ENCODE measurements around the gene BYSL. TPM values are rescaled to one million over a fixed set of nuclear protein-coding genes. Genes with fewer than 3 reads are reported as not detected.

Gene BYSL
- polyA plus RNA-seq, 4 donors: 3.8 to 16.1 (median 9.4) TPM

DNA sequence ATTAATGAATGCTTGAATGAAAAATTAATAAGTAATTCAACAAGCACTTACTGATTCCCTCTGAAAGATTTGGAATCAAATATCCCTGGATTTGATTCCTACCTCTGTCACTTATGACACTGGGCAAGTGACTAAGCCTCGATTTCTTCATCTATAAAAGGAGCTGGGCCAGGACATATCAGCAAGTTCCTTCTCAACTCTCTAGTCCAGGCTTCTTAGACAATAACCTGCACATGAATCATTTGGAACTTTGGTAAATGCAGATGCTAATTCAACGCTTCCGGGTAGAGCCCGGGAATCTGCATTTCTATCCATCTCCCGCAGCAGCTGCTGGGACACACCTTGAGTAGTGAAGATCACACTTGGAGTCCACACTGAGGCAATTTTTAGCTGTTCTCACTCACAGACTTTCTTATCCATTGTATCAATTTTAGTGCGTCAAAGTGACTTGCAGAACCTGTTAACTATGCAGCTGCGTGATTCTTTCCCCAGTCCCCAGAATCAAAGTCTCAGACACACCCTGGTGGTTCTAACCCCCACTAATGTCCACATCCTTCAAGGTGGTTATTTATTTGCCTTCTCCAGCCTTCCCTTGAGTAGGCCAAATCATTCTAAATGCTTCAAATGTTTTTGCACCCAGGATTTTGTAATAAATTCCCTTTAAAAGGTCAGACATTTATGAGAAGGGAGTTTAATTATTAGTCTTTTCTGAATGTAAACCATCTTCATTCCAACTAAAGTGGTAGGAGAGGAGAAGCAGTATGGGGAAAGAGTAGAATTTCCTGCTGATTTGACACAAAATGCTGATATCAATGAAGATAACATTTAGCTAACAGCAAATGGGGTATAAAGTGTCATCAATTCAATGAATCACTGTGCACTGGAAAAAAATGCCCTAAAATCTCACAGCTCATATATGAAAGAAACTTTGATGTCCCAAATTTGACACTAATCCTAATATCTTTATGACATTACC, 46.3 kb downstream of the BYSL start:
- Histone ChIP-seq H3K4me1 (ENCODE audit: control insufficient read depth in 3 of 3, insufficient read depth in 2 of 3, low read depth in 1 of 3, low read length in 2 of 3) (no peaks in the 10 kb centered on the region), H3K36me3 (ENCODE audit: control insufficient read depth in 3 of 3, insufficient read depth in 2 of 3, low read depth in 1 of 3, low read length in 3 of 3) (no peaks in the 10 kb centered on the region), H3K27me3 (ENCODE audit: control insufficient read depth in 3 of 3, insufficient read depth in 3 of 3, low read length in 3 of 3) (no peaks in the 10 kb centered on the region), H3K9me3 (ENCODE audit: control insufficient read depth in 2 of 2, insufficient read depth in 1 of 2, low read depth in 1 of 2, low read length in 1 of 2) (no peaks in the 10 kb centered on the region), H3K27ac (ENCODE audit: low read depth in 1 of 3, low read length in 2 of 3) (no peak overlapping the region), H3K4me3 (ENCODE audit: low read depth in 1 of 3, low read length in 3 of 3) (no peak overlapping the region)
- DNase-seq: peak; percentile 42 to 58
- WGBS, 3 donors: 17 to 63% (median 37%) methylated on average over 7 of the region's 7 CpGs
- FAIRE-seq: no peak

DNA sequence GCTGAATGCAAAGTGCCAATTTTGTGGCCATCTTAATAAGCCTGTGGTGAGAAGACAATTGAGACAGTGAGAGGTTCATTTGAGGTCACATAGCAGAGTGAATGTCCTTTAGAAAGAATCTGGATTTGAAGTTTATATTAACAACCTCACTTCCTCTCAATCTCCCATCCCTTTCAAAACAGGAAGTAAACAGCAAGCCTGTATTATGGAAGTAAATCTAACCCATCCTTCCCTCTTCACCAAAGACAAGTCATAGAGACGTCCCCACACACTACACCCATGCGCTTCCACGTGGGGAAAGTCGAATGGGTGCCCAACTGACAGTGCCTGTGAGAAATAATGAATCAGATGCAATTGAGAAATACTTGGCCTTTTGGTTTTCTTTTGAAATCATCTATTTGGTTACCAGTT, 49.1 kb downstream of the BYSL start:
- Histone ChIP-seq H3K36me3 (ENCODE audit: control insufficient read depth in 3 of 3, insufficient read depth in 2 of 3, low read depth in 1 of 3, low read length in 3 of 3) (no peaks in the 10 kb centered on the region), H3K27me3 (ENCODE audit: control insufficient read depth in 3 of 3, insufficient read depth in 3 of 3, low read length in 3 of 3) (no peaks in the 10 kb centered on the region), H3K4me3 (ENCODE audit: low read depth in 1 of 3, low read length in 3 of 3) (no peak overlapping the region), H3K27ac (ENCODE audit: low read depth in 1 of 3, low read length in 2 of 3) (no peak overlapping the region), H3K9me3 (ENCODE audit: control insufficient read depth in 2 of 2, insufficient read depth in 1 of 2, low read depth in 1 of 2, low read length in 1 of 2) (no peaks in the 10 kb centered on the region), H3K4me1 (ENCODE audit: control insufficient read depth in 3 of 3, insufficient read depth in 2 of 3, low read depth in 1 of 3, low read length in 2 of 3) (no peaks in the 10 kb centered on the region)
- FAIRE-seq: no peak
- 38 to 74% (median 66%) methylated on average over 4 of the region's 4 CpGs for WGBS, 3 donors
- no peak for DNase-seq

DNA sequence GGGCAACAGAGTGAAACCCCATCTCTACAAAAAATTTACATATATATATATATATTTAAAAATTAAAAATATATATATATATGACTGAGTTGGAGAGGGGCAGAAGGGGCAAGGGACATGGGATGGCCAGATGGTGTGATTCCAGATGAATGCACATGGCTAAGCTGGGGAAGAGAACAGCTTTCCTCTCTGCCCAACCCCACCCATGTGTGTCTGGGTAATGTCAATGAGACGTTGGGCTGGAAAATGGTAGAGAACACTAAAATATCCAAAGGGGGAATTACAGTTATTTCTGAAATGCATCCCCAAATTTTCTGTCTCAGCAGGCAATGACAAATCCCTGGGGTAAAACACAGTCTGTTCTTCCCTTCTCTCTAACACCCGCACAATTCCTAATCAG, 51.5 kb downstream of the BYSL start:
- Histone ChIP-seq H3K9me3 (ENCODE audit: control insufficient read depth in 2 of 2, insufficient read depth in 1 of 2, low read depth in 1 of 2, low read length in 1 of 2) (no peaks in the 10 kb centered on the region), H3K4me3 (ENCODE audit: low read depth in 1 of 3, low read length in 3 of 3) (no peak overlapping the region), H3K27ac (ENCODE audit: low read depth in 1 of 3, low read length in 2 of 3) (no peak overlapping the region), H3K36me3 (ENCODE audit: control insufficient read depth in 3 of 3, insufficient read depth in 2 of 3, low read depth in 1 of 3, low read length in 3 of 3) (no peaks in the 10 kb centered on the region), H3K27me3 (ENCODE audit: control insufficient read depth in 3 of 3, insufficient read depth in 3 of 3, low read length in 3 of 3) (no peaks in the 10 kb centered on the region), H3K4me1 (ENCODE audit: control insufficient read depth in 3 of 3, insufficient read depth in 2 of 3, low read depth in 1 of 3, low read length in 2 of 3) (no peaks in the 10 kb centered on the region)
- FAIRE-seq (no peak), DNase-seq (no peak)
- 66 to 85% (median 70%) methylated on average over 2 of the region's 2 CpGs for WGBS, 3 donors

DNA sequence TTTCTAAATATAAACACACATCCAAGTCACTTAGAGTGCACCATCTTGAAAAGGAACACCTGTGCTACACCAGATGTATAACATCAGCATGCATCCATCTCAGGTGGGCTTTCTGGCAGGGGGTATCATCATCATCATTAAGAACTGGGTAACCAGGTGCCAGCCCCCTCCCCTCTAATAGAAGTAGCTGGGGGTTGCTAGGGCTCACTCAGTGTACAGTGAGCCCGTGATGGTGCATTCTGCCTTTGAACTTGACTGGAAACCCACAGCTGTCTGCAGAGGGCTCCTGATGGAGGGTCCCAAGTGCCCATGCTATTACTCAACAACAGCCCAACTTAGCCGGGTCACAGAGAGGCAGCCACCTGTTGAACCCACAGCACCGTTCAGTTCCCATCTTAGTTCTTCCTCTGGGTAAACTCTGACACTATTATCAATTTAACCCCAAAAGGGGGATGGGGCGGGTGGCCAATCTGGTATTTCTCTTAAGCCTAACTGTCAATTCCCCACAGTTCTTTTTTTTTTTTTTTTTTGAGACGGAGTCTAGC, 53.1 kb downstream of the BYSL start:
- Histone ChIP-seq H3K27ac (ENCODE audit: low read depth in 1 of 3, low read length in 2 of 3) (no peak overlapping the region), H3K4me3 (ENCODE audit: low read depth in 1 of 3, low read length in 3 of 3) (no peak overlapping the region), H3K9me3 (ENCODE audit: control insufficient read depth in 2 of 2, insufficient read depth in 1 of 2, low read depth in 1 of 2, low read length in 1 of 2) (no peaks in the 10 kb centered on the region), H3K27me3 (ENCODE audit: control insufficient read depth in 3 of 3, insufficient read depth in 3 of 3, low read length in 3 of 3) (no peaks in the 10 kb centered on the region), H3K4me1 (ENCODE audit: control insufficient read depth in 3 of 3, insufficient read depth in 2 of 3, low read depth in 1 of 3, low read length in 2 of 3) (no peaks in the 10 kb centered on the region), H3K36me3 (ENCODE audit: control insufficient read depth in 3 of 3, insufficient read depth in 2 of 3, low read depth in 1 of 3, low read length in 3 of 3) (no peaks in the 10 kb centered on the region)
- 85 to 96% (median 93%) methylated on average over 5 of the region's 5 CpGs for WGBS, 3 donors
- no peak for FAIRE-seq
- DNase-seq: no peak

DNA sequence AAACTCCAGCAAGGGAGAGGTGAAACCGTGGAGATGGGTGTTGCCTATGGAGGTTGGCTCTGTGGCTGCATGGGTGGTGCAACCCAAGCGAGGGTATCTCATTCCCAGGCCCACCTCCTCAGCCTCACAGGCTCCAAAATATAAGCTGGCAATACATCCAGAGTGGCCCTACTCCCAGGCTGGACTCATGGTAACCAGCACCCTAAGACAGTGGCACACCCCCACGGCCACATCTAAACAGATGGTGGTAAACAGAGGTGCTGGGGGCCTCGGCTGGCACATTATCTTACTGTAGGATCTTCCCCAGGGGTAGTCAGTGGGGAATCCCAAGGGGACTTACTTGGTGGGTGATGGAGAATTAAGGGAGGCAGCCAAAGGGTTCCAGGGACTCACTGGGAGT, 54.0 kb downstream of the BYSL start:
- Histone ChIP-seq H3K9me3 (ENCODE audit: control insufficient read depth in 2 of 2, insufficient read depth in 1 of 2, low read depth in 1 of 2, low read length in 1 of 2) (no peaks in the 10 kb centered on the region), H3K36me3 (ENCODE audit: control insufficient read depth in 3 of 3, insufficient read depth in 2 of 3, low read depth in 1 of 3, low read length in 3 of 3) (no peaks in the 10 kb centered on the region), H3K4me1 (ENCODE audit: control insufficient read depth in 3 of 3, insufficient read depth in 2 of 3, low read depth in 1 of 3, low read length in 2 of 3) (no peaks in the 10 kb centered on the region), H3K27me3 (ENCODE audit: control insufficient read depth in 3 of 3, insufficient read depth in 3 of 3, low read length in 3 of 3) (no peaks in the 10 kb centered on the region), H3K27ac (ENCODE audit: low read depth in 1 of 3, low read length in 2 of 3) (no peak overlapping the region), H3K4me3 (ENCODE audit: low read depth in 1 of 3, low read length in 3 of 3) (no peak overlapping the region)
- 78 to 83% (median 81%) methylated on average over 4 of the region's 4 CpGs for WGBS, 3 donors
- DNase-seq (no peak), FAIRE-seq (no peak)

DNA sequence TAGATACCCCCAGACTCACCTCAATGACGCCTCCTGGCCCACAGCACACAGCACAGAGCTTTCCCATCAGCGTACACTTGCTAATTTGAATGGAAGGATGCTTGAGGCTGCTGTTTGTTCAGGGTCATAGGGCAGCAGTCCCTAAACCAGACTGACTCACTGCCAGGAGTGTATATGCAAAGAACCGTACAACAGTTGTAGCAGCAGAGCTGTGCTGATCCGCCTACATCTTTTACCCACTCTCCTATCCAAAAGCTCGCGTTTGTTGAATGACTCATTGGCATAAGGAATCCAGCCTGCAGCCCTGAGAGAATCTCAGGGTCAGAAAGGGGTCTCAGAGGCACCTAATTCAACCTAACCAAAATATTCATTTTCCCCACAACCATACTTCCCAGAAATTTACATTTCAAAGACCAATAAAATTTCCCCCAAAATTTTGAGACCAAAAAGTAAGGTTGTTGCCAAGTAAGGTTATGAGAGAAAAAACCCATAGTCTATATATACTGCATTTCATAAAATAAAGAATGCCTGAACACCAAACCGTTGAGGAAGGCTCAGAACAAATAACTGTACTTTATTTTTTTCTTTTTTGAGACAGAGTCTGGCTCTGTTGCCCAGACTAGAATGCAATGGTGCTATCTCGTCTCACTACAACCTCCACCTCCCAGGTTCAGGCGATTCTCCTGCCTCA, 55.6 kb downstream of the BYSL start:
- Histone ChIP-seq H3K9me3 (ENCODE audit: control insufficient read depth in 2 of 2, insufficient read depth in 1 of 2, low read depth in 1 of 2, low read length in 1 of 2) (no peaks in the 10 kb centered on the region), H3K36me3 (ENCODE audit: control insufficient read depth in 3 of 3, insufficient read depth in 2 of 3, low read depth in 1 of 3, low read length in 3 of 3) (no peaks in the 10 kb centered on the region), H3K4me3 (ENCODE audit: low read depth in 1 of 3, low read length in 3 of 3) (no peak overlapping the region), H3K4me1 (ENCODE audit: control insufficient read depth in 3 of 3, insufficient read depth in 2 of 3, low read depth in 1 of 3, low read length in 2 of 3) (no peaks in the 10 kb centered on the region), H3K27me3 (ENCODE audit: control insufficient read depth in 3 of 3, insufficient read depth in 3 of 3, low read length in 3 of 3) (no peaks in the 10 kb centered on the region), H3K27ac (ENCODE audit: low read depth in 1 of 3, low read length in 2 of 3) (no peak overlapping the region)
- 63 to 69% (median 63%) methylated on average over 9 of the region's 9 CpGs for WGBS, 3 donors
- DNase-seq (no peak), FAIRE-seq (no peak)

Other genes starting within 250 kb of the BYSL start
- gene TFEB, start 185.9 kb upstream of the BYSL start, polyA plus RNA-seq: 100 to 1,000 TPM in 1 of 4 donors, 10 to 100 TPM in 3; 11.5 to 153 (median 27.1) TPM
- gene PGC, start 174.1 kb upstream of the BYSL start, polyA plus RNA-seq: 10 to 100 TPM in 3 of 4 donors, under 1 TPM in 1; 0.03 to 51.3 (median 13.0) TPM
- 1 to 10 TPM; 1.1 to 4.2 (median 4.1) TPM for gene FRS3, start 141.6 kb upstream of the BYSL start, polyA plus RNA-seq
- gene PRICKLE4, start 140.7 kb upstream of the BYSL start, polyA plus RNA-seq: 1 to 10 TPM in 2 of 4 donors, under 1 TPM in 1, not detected in 1; 0.89 to 1.7 (median 1.6) TPM
- 100 to 1,000 TPM; 166 to 256 (median 207) TPM for gene TOMM6, start 133.8 kb upstream of the BYSL start, polyA plus RNA-seq
- 1 to 10 TPM in 2 of 4 donors, under 1 TPM in 2; 0.27 to 3.8 (median 0.80) TPM for gene USP49, start 26.1 kb upstream of the BYSL start, polyA plus RNA-seq
- 10 to 100 TPM in 1 of 4 donors, 1 to 10 TPM in 3; 8.1 to 25.7 (median 8.8) TPM for gene MED20, start 360 bp upstream of the BYSL start, polyA plus RNA-seq
- gene CCND3, start 20.3 kb downstream of the BYSL start, polyA plus RNA-seq: 10 to 100 TPM; 34.0 to 83.0 (median 48.4) TPM
- gene TAF8, start 129.0 kb downstream of the BYSL start, polyA plus RNA-seq: 10 to 100 TPM in 2 of 4 donors, 1 to 10 TPM in 2; 6.7 to 33.6 (median 10.8) TPM
- 100 to 1,000 TPM in 2 of 4 donors, 10 to 100 TPM in 2; 44.1 to 198 (median 85.7) TPM for gene C6orf132, start 221.1 kb downstream of the BYSL start, polyA plus RNA-seq